Liver (tissue), 9 donors: ENCODE results near the gene SLC5A9. TPM values are rescaled to one million over a fixed set of nuclear protein-coding genes. Genes with fewer than 3 reads are reported as not detected.

Source experiments
- DNase-seq: peaks from one replicate; pipeline ENCODE4 v3.0.0-alpha.2; 2017; ENCODE audit warnings: low spot score
- H3K27ac ChIP-seq, 2 donors: one replicate each; pipeline ENCODE4 v1.7.0; 2013; ENCODE audit warnings: inconsistent platforms in 2 of 2, low read length in 2 of 2, control low read depth in 1 of 2, low read depth in 1 of 2, mild to moderate bottlenecking in 1 of 2
- H3K27me3 ChIP-seq, 4 donors: one replicate each; pipeline versions ENCODE4 v1.6.1 to v1.7.0; 2013; ENCODE audit warnings: low read length in 3 of 4, inconsistent platforms in 1 of 4, mild to moderate bottlenecking in 1 of 4, moderate library complexity in 1 of 4; ENCODE audit not compliant: control insufficient read depth in 4 of 4, insufficient read depth in 4 of 4
- H3K36me3 ChIP-seq, 4 donors: one replicate each; pipeline versions ENCODE4 v1.6.1 to v1.7.0; 2013; ENCODE audit warnings: low read length in 3 of 4, mild to moderate bottlenecking in 3 of 4, low read depth in 1 of 4, moderate library complexity in 1 of 4; ENCODE audit not compliant: control insufficient read depth in 4 of 4, insufficient read depth in 3 of 4
- H3K4me1 ChIP-seq, 4 donors: one replicate each; pipeline versions ENCODE4 v1.6.1 to v1.7.0; 2013; ENCODE audit warnings: low read length in 3 of 4, mild to moderate bottlenecking in 3 of 4, moderate library complexity in 1 of 4; ENCODE audit not compliant: control insufficient read depth in 4 of 4, insufficient read depth in 4 of 4
- H3K4me3 ChIP-seq, 3 donors: one replicate each; pipeline versions ENCODE4 v1.6.1 to v1.7.0; 2013; ENCODE audit warnings: low read length in 3 of 3, control low read depth in 1 of 3, low read depth in 1 of 3, mild to moderate bottlenecking in 1 of 3
- H3K9ac ChIP-seq, 2 donors: one replicate each; pipeline ENCODE4 v1.7.0; 2013; ENCODE audit warnings: low read length in 2 of 2, mild to moderate bottlenecking in 2 of 2, moderate library complexity in 2 of 2, control low read depth in 1 of 2, low read depth in 1 of 2
- H3K9me3 ChIP-seq, 4 donors: one replicate each; pipeline versions ENCODE4 v1.6.1 to v1.7.0; 2013; ENCODE audit warnings: low read length in 3 of 4; ENCODE audit not compliant: control insufficient read depth in 4 of 4
- ATF3 ChIP-seq: IDR thresholded peaks from 2 replicates; pipeline ENCODE4 v1.6.1; 2016; ENCODE audit warnings: antibody characterized with exemption
- CTCF ChIP-seq: fragments of 150-350 bp; IDR thresholded peaks from 2 replicates; pipeline ENCODE4 v1.5.1; 2017; ENCODE audit warnings: improper control_type of control experiment, low read depth, low read length; ENCODE audit not compliant: missing input control
- FOXA1 ChIP-seq: IDR thresholded peaks from 2 replicates; pipeline ENCODE4 v1.6.1; 2016; ENCODE audit warnings: antibody characterized with exemption
- FOXA2 ChIP-seq: IDR thresholded peaks from 2 replicates; pipeline ENCODE4 v1.6.1; 2016; ENCODE audit warnings: antibody characterized with exemption
- GABPA ChIP-seq, 2 donors: IDR thresholded peaks in 1 of 2; conservative IDR thresholded peaks in 1 of 2; 2 replicates each; pipeline ENCODE4 v1.6.1; 2016; ENCODE audit warnings: antibody characterized with exemption in 2 of 2, mild to moderate bottlenecking in 1 of 2, moderate library complexity in 1 of 2
- HNF4A ChIP-seq, 2 donors: conservative IDR thresholded peaks; 2 replicates each; pipeline ENCODE4 v1.6.1; 2016; ENCODE audit warnings: antibody characterized with exemption in 2 of 2, mild to moderate bottlenecking in 2 of 2
- JUND ChIP-seq, 2 donors: IDR thresholded peaks; 2 replicates each; pipeline ENCODE4 v1.6.1; 2016; ENCODE audit warnings: antibody characterized with exemption in 2 of 2
- MAX ChIP-seq: IDR thresholded peaks from 2 replicates; pipeline ENCODE4 v1.6.1; 2016; ENCODE audit warnings: antibody characterized with exemption
- NR2F2 ChIP-seq: IDR thresholded peaks from 2 replicates; pipeline ENCODE4 v1.6.1; 2016; ENCODE audit warnings: antibody characterized with exemption
- RAD21 ChIP-seq, 2 donors: IDR thresholded peaks; 2 replicates each; pipeline ENCODE4 v1.6.1; 2016; ENCODE audit warnings: antibody characterized with exemption in 2 of 2, mild to moderate bottlenecking in 2 of 2
- REST ChIP-seq: IDR thresholded peaks from 2 replicates; pipeline ENCODE4 v1.6.1; 2016; ENCODE audit warnings: antibody characterized with exemption, mild to moderate bottlenecking
- SP1 ChIP-seq: IDR thresholded peaks from 2 replicates; pipeline ENCODE4 v1.6.1; 2018; ENCODE audit warnings: antibody characterized with exemption, mild to moderate bottlenecking
- TAF1 ChIP-seq: conservative IDR thresholded peaks from 2 replicates; pipeline ENCODE4 v1.6.1; 2016; ENCODE audit warnings: antibody characterized with exemption, mild to moderate bottlenecking
- YY1 ChIP-seq: IDR thresholded peaks from 2 replicates; pipeline ENCODE4 v1.6.1; 2016; ENCODE audit warnings: antibody characterized with exemption, mild to moderate bottlenecking
- ZBTB33 ChIP-seq: IDR thresholded peaks from 2 replicates; pipeline ENCODE4 v1.6.1; 2016; ENCODE audit warnings: antibody characterized with exemption
- WGBS: extraction: QIAGEN DNeasy Blood & Tissue Kit; methylation state at CpG from one replicate; pipeline ENCODE4 v1.1.7; 2013; 5-methylcytosine and 5-hydroxymethylcytosine counted together
- polyA plus RNA-seq, 2 donors: library from polyadenylated mRNA; stranded (reverse) in 1 of 2; unstranded in 1 of 2; fragments of 200-250 nt in 1 of 2; fragments of >200 nt in 1 of 2; fragmentation: Nextera tagmentation in 1 of 2; extraction: Ambion mirVana in 1 of 2; gene quantifications; one replicate each; pipeline versions ENCODE4 v1.2.1 to v1.2.3, GENCODE V29; 2013 to 2015
- total RNA-seq, 2 donors: library from RNA; depleted of rRNA; stranded (reverse); fragments of >200 nt; gene quantifications; one replicate each; pipeline ENCODE4 v1.2.3, GENCODE V29; 2014
- donor health status: healthy.
- donor health status: healthy.
- donor health status: healthy.
- donor health status: healthy.
- donor health status: healthy.

SLC5A9 gene
- total and polyA plus RNA-seq, 4 donors, result 0.78 to 6.5 (median 6.0) TPM

GRCh38 chr1:48261881-48262400 is 39.4 kb downstream of the SLC5A9 start:
- no peak overlapping the region for H3K27ac ChIP-seq
- TF ChIP-seq SP1 (no peak), CTCF (no peak), HNF4A (conservative IDR thresholded peaks at IDR 0.05) (no peak)
- H3K9ac ChIP-seq, result no peak overlapping the region
- H3K27me3 ChIP-seq, result no peaks in the 10 kb centered on the region
- DNase-seq, result no peak
- H3K4me1 ChIP-seq, result no peaks in the 10 kb centered on the region
- no peak overlapping the region for H3K4me3 ChIP-seq
- no peaks in the 10 kb centered on the region for H3K36me3 ChIP-seq
- no peaks in the 10 kb centered on the region for H3K9me3 ChIP-seq

- no peaks in the 10 kb centered on the region for H3K27me3 ChIP-seq
- no peak for DNase-seq
- no peaks in the 10 kb centered on the region for H3K4me1 ChIP-seq
- no peaks in the 10 kb centered on the region for H3K9me3 ChIP-seq
- no peak overlapping the region for H3K27ac ChIP-seq
- WGBS, result 60% methylated on average over 1 of the region's 1 CpG
- H3K36me3 ChIP-seq, result no peaks in the 10 kb centered on the region
- H3K9ac ChIP-seq, result no peak overlapping the region
- TF ChIP-seq ZBTB33, result no peak
- TF ChIP-seq MAX, result no peak
- TF ChIP-seq JUND (IDR thresholded peaks at IDR 0.05), result no peak
- no peak for TF ChIP-seq TAF1
- no peak for TF ChIP-seq RAD21 (IDR thresholded peaks at IDR 0.05)
- no peak for TF ChIP-seq CTCF
- TF ChIP-seq SP1, result no peak
- no peak for TF ChIP-seq FOXA1
- TF ChIP-seq ATF3, result no peak
- no peak for TF ChIP-seq REST
- no peak for TF ChIP-seq YY1
- TF ChIP-seq GABPA (IDR thresholded peaks at IDR 0.05 in 1 of 2, conservative IDR thresholded peaks at IDR 0.05 in 1 of 2), result no peak
- TF ChIP-seq NR2F2, result no peak
- no peak for TF ChIP-seq FOXA2
- TF ChIP-seq HNF4A (conservative IDR thresholded peaks at IDR 0.05), result no peak
- no peak overlapping the region for H3K4me3 ChIP-seq
Observed at GRCh38 chr1:48263041-48263440, 40.5 kb downstream of the SLC5A9 start.
